SU-DHL-6 (cell line): ENCODE results near the gene MBD3L3.
"Not testable (repeated sequence)": the region's sequence is repeated elsewhere in the genome, so short reads cannot be mapped to it uniquely, and the experiment has no call there.

Experiments used
- H2AFZ ChIP-seq: fragments of 200-600 bp; sonication (generic); 2 replicates; pipeline ENCODE4 v1.6.1; 2014; ENCODE audit warnings: low read depth, mild to moderate bottlenecking, moderate library complexity, mixed read lengths, antibody characterized with exemption, low read length; ENCODE audit not compliant: severe bottlenecking
- H3F3A ChIP-seq: fragments of 200-600 bp; shearing (Covaris generic); 2 replicates; pipeline ENCODE4 v1.6.0; 2016; ENCODE audit warnings: antibody characterized with exemption, mild to moderate bottlenecking; ENCODE audit not compliant: insufficient read depth
- H3K27ac ChIP-seq: fragments of 200-600 bp; sonication (generic); 2 replicates; pipeline ENCODE4 v1.5.1; 2016; ENCODE audit warnings: low read depth, mild to moderate bottlenecking, low read length, moderate library complexity, mixed read lengths
- H3K27me3 ChIP-seq: fragments of 200-600 bp; sonication (generic), shearing (Covaris generic); 2 replicates; pipeline ENCODE4 v1.6.0; 2014; ENCODE audit warnings: mild to moderate bottlenecking, low read length
- H3K36me3 ChIP-seq: fragments of 200-600 bp; sonication (generic); 2 replicates; pipeline ENCODE4 v1.6.1; 2014; ENCODE audit warnings: mild to moderate bottlenecking, low read length, mixed read lengths
- H3K4me2 ChIP-seq: fragments of 300-600, 200-600 bp; shearing (Covaris generic), sonication (generic); 2 replicates; pipeline ENCODE4 v1.6.0; 2014; ENCODE audit warnings: low read length, low read depth, mild to moderate bottlenecking; ENCODE audit not compliant: poor library complexity, severe bottlenecking
- H3K4me3 ChIP-seq: fragments of 200-600 bp; sonication (generic); 2 replicates; pipeline ENCODE4 v1.5.1; 2014; ENCODE audit warnings: antibody characterized with exemption, low read length, mild to moderate bottlenecking, mixed read lengths; ENCODE audit not compliant: insufficient read depth, poor library complexity, severe bottlenecking
- H3K79me2 ChIP-seq: fragments of 200-600 bp; sonication (generic); 2 replicates; pipeline ENCODE4 v1.6.1; 2014; ENCODE audit warnings: mild to moderate bottlenecking, low read length, moderate library complexity; ENCODE audit not compliant: insufficient read depth
- H3K9ac ChIP-seq: fragments of 200-600 bp; sonication (generic); 2 replicates; pipeline ENCODE4 v1.7.0; 2014; ENCODE audit warnings: mild to moderate bottlenecking, low read length
- H3K9me2 ChIP-seq: fragments of 200-600 bp; sonication (generic); replicated peaks from 2 replicates; pipeline ENCODE4 v1.6.1; 2014; ENCODE audit warnings: low read length; ENCODE audit not compliant: insufficient read depth
- H3K9me3 ChIP-seq: fragments of 200-600 bp; sonication (generic); 2 replicates; pipeline ENCODE4 v1.6.1; 2014; ENCODE audit warnings: low read length, mixed read lengths; ENCODE audit not compliant: insufficient read depth
- H4K20me1 ChIP-seq: fragments of 200-600 bp; sonication (generic); 2 replicates; pipeline ENCODE4 v1.6.1; 2014; ENCODE audit warnings: low read depth, mild to moderate bottlenecking, antibody characterized with exemption, low read length, moderate library complexity, mixed read lengths

Gene MBD3L3

DNA sequence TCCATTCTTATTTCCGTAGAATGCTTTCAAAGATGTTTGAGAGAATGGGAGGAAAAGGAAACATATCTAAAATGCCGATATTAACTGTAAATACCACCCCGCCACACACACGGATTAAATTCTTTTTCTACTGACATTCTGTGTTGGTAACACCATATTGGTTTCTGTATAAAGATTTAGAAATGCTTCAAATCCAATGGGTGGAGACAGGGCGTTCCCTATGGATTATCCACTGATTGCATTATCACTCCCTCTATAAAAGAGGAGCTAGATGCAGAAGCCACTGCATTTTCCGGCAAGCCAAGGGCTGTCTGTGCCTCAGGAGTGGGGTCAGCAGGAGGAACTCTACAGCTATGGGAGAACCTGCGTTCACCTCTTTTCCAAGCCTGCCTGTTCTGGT lies 9.5 kb downstream of the MBD3L3 start, which contains the start of gene MBD3L2:
Gene MBD3L2 (plus strand): TSS at position 301 of the 400 bp plus-strand sequence. CDS start 53 bp downstream, at position 354.
- H3K9me3 ChIP-seq, H3F3A ChIP-seq, H3K36me3 ChIP-seq, H3K9me2 ChIP-seq, H3K9ac ChIP-seq, H3K27me3 ChIP-seq, H3K27ac ChIP-seq, H2AFZ ChIP-seq, H4K20me1 ChIP-seq, H3K79me2 ChIP-seq, H3K4me2 ChIP-seq, H3K4me3 ChIP-seq: not testable (repeated sequence)

DNA sequence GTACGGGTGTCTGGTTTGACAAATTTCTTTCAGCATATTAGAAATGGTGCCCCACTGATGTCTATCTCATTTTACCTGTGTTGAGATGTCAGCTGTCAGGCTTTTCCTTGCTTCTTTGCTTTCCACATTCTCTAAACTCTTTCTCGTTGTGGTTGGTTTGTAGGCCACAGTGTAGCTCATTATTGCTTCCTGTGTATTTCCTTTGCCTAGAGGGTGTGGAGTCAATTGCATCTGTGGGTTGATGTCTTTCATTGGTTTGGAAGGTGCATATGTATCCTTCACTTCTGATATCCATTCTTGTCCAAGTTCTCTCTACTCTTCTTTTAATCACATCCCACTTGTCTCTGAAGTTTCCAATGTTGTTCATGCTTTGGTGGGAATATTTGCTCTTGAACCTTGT lies 16.9 kb downstream of the MBD3L3 start:
- H4K20me1 ChIP-seq, H3K4me2 ChIP-seq, H2AFZ ChIP-seq, H3K27ac ChIP-seq, H3K9me3 ChIP-seq, H3K36me3 ChIP-seq, H3K79me2 ChIP-seq, H3F3A ChIP-seq, H3K9ac ChIP-seq, H3K27me3 ChIP-seq, H3K4me3 ChIP-seq, H3K9me2 ChIP-seq: not testable (repeated sequence)

DNA sequence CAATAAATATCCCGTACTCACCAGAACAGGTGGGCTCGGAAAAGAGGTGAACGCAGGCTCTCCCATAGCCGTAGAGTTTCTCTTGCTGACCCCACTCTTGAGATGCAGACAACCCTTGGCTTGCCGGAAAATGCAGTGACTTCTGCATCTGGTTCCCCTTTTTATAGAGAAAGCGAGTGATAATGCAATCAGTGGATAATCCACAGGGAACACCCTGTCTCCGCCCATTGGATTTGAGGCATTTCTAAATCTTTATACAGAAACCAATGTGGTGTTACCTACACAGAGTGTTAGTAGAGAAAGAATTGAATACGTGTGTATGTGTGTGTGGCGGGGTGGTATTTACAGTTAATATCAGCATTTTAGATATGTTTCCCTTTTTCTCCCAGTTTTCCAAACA lies 18.4 kb downstream of the MBD3L3 start, which contains the start of gene MBD3L4:
Gene MBD3L4 (minus strand): TSS at position 101 of the 400 bp plus-strand sequence. CDS start 35 bp downstream, at position 66.
- not testable (repeated sequence) for H4K20me1 ChIP-seq, H3K79me2 ChIP-seq, H3K4me3 ChIP-seq, H3K9me3 ChIP-seq, H3K36me3 ChIP-seq, H3K9me2 ChIP-seq, H3F3A ChIP-seq, H3K27ac ChIP-seq, H3K9ac ChIP-seq, H3K27me3 ChIP-seq, H2AFZ ChIP-seq, H3K4me2 ChIP-seq

DNA sequence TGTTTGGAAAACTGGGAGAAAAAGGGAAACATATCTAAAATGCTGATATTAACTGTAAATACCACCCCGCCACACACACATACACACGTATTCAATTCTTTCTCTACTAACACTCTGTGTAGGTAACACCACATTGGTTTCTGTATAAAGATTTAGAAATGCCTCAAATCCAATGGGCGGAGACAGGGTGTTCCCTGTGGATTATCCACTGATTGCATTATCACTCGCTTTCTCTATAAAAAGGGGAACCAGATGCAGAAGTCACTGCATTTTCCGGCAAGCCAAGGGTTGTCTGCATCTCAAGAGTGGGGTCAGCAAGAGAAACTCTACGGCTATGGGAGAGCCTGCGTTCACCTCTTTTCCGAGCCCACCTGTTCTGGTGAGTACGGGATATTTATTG lies 28.2 kb downstream of the MBD3L3 start, which contains the start of gene MBD3L5:
Gene MBD3L5 (plus strand): TSS at position 301 of the 400 bp plus-strand sequence. CDS start 34 bp downstream, at position 335.
- not testable (repeated sequence) for H3K27me3 ChIP-seq, H3K9ac ChIP-seq, H3K27ac ChIP-seq, H3K4me3 ChIP-seq, H3K4me2 ChIP-seq, H2AFZ ChIP-seq, H3K36me3 ChIP-seq, H3F3A ChIP-seq, H3K9me3 ChIP-seq, H4K20me1 ChIP-seq, H3K9me2 ChIP-seq, H3K79me2 ChIP-seq

DNA sequence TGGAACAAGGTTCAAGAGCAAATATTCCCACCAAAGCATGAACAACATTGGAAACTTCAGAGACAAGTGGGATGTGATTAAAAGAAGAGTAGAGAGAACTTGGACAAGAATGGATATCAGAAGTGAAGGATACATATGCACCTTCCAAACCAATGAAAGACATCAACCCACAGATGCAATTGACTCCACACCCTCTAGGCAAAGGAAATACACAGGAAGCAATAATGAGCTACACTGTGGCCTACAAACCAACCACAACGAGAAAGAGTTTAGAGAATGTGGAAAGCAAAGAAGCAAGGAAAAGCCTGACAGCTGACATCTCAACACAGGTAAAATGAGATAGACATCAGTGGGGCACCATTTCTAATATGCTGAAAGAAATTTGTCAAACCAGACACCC lies 29.7 kb downstream of the MBD3L3 start:
- H3K79me2 ChIP-seq, H3K4me2 ChIP-seq, H3F3A ChIP-seq, H2AFZ ChIP-seq, H3K9ac ChIP-seq, H3K9me2 ChIP-seq, H3K9me3 ChIP-seq, H3K27ac ChIP-seq, H3K36me3 ChIP-seq, H3K4me3 ChIP-seq, H3K27me3 ChIP-seq, H4K20me1 ChIP-seq: not testable (repeated sequence)

DNA sequence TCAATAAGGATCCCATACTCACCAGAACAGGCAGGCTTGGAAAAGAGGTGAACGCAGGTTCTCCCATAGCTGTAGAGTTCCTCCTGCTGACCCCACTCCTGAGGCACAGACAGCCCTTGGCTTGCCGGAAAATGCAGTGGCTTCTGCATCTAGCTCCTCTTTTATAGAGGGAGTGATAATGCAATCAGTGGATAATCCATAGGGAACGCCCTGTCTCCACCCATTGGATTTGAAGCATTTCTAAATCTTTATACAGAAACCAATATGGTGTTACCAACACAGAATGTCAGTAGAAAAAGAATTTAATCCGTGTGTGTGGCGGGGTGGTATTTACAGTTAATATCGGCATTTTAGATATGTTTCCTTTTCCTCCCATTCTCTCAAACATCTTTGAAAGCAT lies 37.1 kb downstream of the MBD3L3 start, which contains the start of gene MBD3L2B:
Gene MBD3L2B (minus strand): TSS at position 101 of the 400 bp plus-strand sequence. CDS start 34 bp downstream, at position 67.
- not testable (repeated sequence) for H3K27ac ChIP-seq, H3K9ac ChIP-seq, H3K27me3 ChIP-seq, H2AFZ ChIP-seq, H3K36me3 ChIP-seq, H3K4me2 ChIP-seq, H3K9me3 ChIP-seq, H3K79me2 ChIP-seq, H3K9me2 ChIP-seq, H4K20me1 ChIP-seq, H3K4me3 ChIP-seq, H3F3A ChIP-seq
